Astrocyte (in vitro differentiated cells and primary cell): ENCODE measurements around the gene PEX10.

Experiments
- CTCF ChIP-seq: IDR thresholded peaks from 2 replicates; pipeline ENCODE4 v1.5.1; 2011; ENCODE audit warnings: low read depth, mild to moderate bottlenecking, inconsistent platforms, low read length, moderate library complexity; ENCODE audit not compliant: insufficient read depth
- EZH2 ChIP-seq: IDR thresholded peaks from 2 replicates; pipeline ENCODE4 v1.6.1; 2012; ENCODE audit warnings: mild to moderate bottlenecking, low read length, inconsistent platforms; ENCODE audit not compliant: insufficient read depth

- no peak for TF ChIP-seq EZH2
- TF ChIP-seq CTCF, result no peak
These were observed 1.3 kb upstream of the PEX10 start for GRCh38 chr1:2413495-2414296.
